ENCODE measurements around the gene PCDH18. TPM values are rescaled to one million over a fixed set of nuclear protein-coding genes. Genes with fewer than 3 reads are reported as not detected.

PCDH18 gene
- total RNA-seq, 3 donors from 2014 or later: 0.03 to 0.14 (median 0.05) TPM

GRCh38 chr4:137470806-137471205, 61.5 kb downstream of the PCDH18 start:
- Mint-ChIP-seq H3K36me3 (ENCODE audit: insufficient read depth) (no peaks in the 10 kb centered on the region), H3K27me3 (ENCODE audit: low read depth) (no peaks in the 10 kb centered on the region), H3K4me3 (no peak overlapping the region), H3K4me1 (ENCODE audit: low read depth) (no peaks in the 10 kb centered on the region), H3K9me3 (no peaks in the 10 kb centered on the region)
- DNase-seq (no peak), ATAC-seq (no peak)

Data from activated T-cell treated with anti-CD3 and anti-CD28 coated beads, Interleukin-2, amount 50 U/mL, for 4 hours (primary cell).